GM18502 (cell line): ENCODE results near the gene PTPRE.
A peak's percentile ranks its signal among the peaks of the same experiment; 100 is the strongest.

Experiments
- ATAC-seq: cut with Tn5 transposase; IDR thresholded peaks from one replicate; pipeline ENCODE4 v1.9.1; 2021; ENCODE audit warnings: mild to moderate bottlenecking; ENCODE audit not compliant: unreplicated experiment, poor library complexity

Gene PTPRE

GRCh38 chr10:128040096-128040495, 133.2 kb downstream of the PTPRE start:
- no peak for ATAC-seq

GRCh38 chr10:128040681-128041080, 133.8 kb downstream of the PTPRE start:
- ATAC-seq, result no peak

- no peak for ATAC-seq
Observed at GRCh38 chr10:128042131-128042610, 135.3 kb downstream of the PTPRE start.

GRCh38 chr10:128043259-128044045, 136.5 kb downstream of the PTPRE start:
- no peak for ATAC-seq

GRCh38 chr10:128044186-128044585, 137.3 kb downstream of the PTPRE start:
- no peak for ATAC-seq

- ATAC-seq, result no peak
Observed at GRCh38 chr10:128044961-128045832, 138.3 kb downstream of the PTPRE start.

GRCh38 chr10:128045833-128046120, 138.9 kb downstream of the PTPRE start:
- ATAC-seq, result no peak

GRCh38 chr10:128046156-128046952, 139.5 kb downstream of the PTPRE start:
- ATAC-seq, result no peak

GRCh38 chr10:128046953-128047290, 140.0 kb downstream of the PTPRE start:
- no peak for ATAC-seq

GRCh38 chr10:128047351-128047750, 140.4 kb downstream of the PTPRE start:
- ATAC-seq, result peak; percentile 99

- peak; percentile 35 for ATAC-seq
Observed at GRCh38 chr10:128047991-128048818, 141.3 kb downstream of the PTPRE start.

GRCh38 chr10:128048819-128049210, 141.9 kb downstream of the PTPRE start:
- ATAC-seq, result no peak

- ATAC-seq, result no peak
Observed at GRCh38 chr10:128049226-128050120, 142.6 kb downstream of the PTPRE start.

GRCh38 chr10:128050121-128050516, 143.2 kb downstream of the PTPRE start:
- no peak for ATAC-seq

GRCh38 chr10:128050936-128051335, 144.0 kb downstream of the PTPRE start:
- ATAC-seq, result no peak

- ATAC-seq, result no peak
Observed at GRCh38 chr10:128051548-128051947, 144.6 kb downstream of the PTPRE start.

GRCh38 chr10:128052696-128053095, 145.8 kb downstream of the PTPRE start:
- no peak for ATAC-seq

- no peak for ATAC-seq
Observed at GRCh38 chr10:128053356-128053755, 146.5 kb downstream of the PTPRE start.
